Heart left ventricle (tissue), 13 donors: ENCODE data around the gene DNAJC25.

Source experiments
- POLR2A ChIP-seq, 2 donors: fragments of 450-650 bp; IDR thresholded peaks; one replicate each; pipeline ENCODE4 v1.6.1; 2017; ENCODE audit warnings: antibody characterized with exemption in 2 of 2, mild to moderate bottlenecking in 2 of 2, moderate library complexity in 2 of 2
- TF ChIP-seq, protein P1 (sequence below), 12 donors: fragments of 200-600 bp; sonication (generic) in 4 of 12; IDR thresholded peaks; one replicate each; pipeline versions ENCODE4 v1.5.0 to v1.8.0; 2018 to 2022; ENCODE audit warnings: antibody characterized with exemption in 12 of 12, mild to moderate bottlenecking in 5 of 12
- donor health status: ischemic (EF 13 %, LVEDD 7.1; RV severe dilation, severe dysfunction).
- donor health status: DM: no; HTN: yes; CAD: no.
- donor health status: DM: no; HTN: no; CAD: no.
- donor health status: ischemic (EF 25% LVEDD 6.9; RV normal size, moderate dysfunction).
- donor health status: ischemic (EF 25% LVEDD 5.7; RV mildly dilated, moderate dysfunction).
- donor health status: ischemic (EF 35%, LVEDD 5.7; RV mildly dilated, moderate dysfunction).
- donor health status: nonischemic (EF 11% LVEDD 7.7; RV severe dilation, severe dysfunction).
- donor health status: DM: yes; HTN: yes; CAD: no.
- donor health status: PGD.
- donor health status: ischemic (EF 29% LVEDD 5.4; RV normal size, mild dysfunction).
- donor health status: nonischemic (EF 23%, LVEDD 6.1; RV moderate dilation, normal function).

- TF ChIP-seq, protein P1, sequence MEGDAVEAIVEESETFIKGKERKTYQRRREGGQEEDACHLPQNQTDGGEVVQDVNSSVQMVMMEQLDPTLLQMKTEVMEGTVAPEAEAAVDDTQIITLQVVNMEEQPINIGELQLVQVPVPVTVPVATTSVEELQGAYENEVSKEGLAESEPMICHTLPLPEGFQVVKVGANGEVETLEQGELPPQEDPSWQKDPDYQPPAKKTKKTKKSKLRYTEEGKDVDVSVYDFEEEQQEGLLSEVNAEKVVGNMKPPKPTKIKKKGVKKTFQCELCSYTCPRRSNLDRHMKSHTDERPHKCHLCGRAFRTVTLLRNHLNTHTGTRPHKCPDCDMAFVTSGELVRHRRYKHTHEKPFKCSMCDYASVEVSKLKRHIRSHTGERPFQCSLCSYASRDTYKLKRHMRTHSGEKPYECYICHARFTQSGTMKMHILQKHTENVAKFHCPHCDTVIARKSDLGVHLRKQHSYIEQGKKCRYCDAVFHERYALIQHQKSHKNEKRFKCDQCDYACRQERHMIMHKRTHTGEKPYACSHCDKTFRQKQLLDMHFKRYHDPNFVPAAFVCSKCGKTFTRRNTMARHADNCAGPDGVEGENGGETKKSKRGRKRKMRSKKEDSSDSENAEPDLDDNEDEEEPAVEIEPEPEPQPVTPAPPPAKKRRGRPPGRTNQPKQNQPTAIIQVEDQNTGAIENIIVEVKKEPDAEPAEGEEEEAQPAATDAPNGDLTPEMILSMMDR (IDR thresholded peaks at IDR 0.05) = no peak
- TF ChIP-seq POLR2A (IDR thresholded peaks at IDR 0.05) = no peak
These were observed 48.2 kb upstream of the DNAJC25 start for GRCh38 chr9:111582888-111583287.
